AG09309 (cell line): ENCODE results near the gene IFI6.

Experiments used
- DNase-seq: peaks from one replicate; pipeline ENCODE4 v3.0.0-alpha.2; 2010; ENCODE audit warnings: low read depth
- H3K4me3 ChIP-seq: 2 replicates; pipeline ENCODE4 v1.5.1; 2011; ENCODE audit warnings: mild to moderate bottlenecking, low read depth, low read length, moderate library complexity; ENCODE audit not compliant: control insufficient read depth
- CTCF ChIP-seq: IDR thresholded peaks from 2 replicates; pipeline ENCODE4 v1.5.1; 2011; ENCODE audit warnings: mild to moderate bottlenecking, low read depth, low read length, inconsistent platforms; ENCODE audit not compliant: insufficient read depth, control insufficient read depth; ENCODE audit errors: missing control alignments

The IFI6 gene

DNA sequence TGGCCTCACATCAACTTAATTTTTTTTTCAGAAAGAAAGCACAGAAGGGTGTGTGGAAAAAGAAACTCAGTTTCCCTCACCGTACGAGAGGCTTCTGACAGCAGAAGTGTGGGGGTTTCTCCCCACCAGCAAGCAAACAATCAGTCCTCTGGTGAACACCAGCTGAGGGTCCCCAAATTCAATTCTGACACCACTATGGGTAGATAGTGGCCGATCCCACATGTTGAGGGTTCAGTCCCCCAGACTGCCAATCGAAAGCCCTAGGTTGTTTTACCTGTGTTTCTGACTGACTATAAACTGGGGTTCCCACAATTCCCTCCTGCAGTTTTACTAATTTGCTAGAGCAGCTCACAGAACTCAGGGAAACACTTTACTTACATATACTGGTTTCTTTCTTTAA is 2.1 kb downstream of the IFI6 start:
- H3K4me3 ChIP-seq: no peak overlapping the region
- TF ChIP-seq CTCF: no peak
- no peak for DNase-seq

GRCh38 chr1:27668808-27669723 is 2.9 kb downstream of the IFI6 start:
- no peak for DNase-seq
- peak; percentile 96 for TF ChIP-seq CTCF
- H3K4me3 ChIP-seq: peak overlapping the region; percentile 48

DNA sequence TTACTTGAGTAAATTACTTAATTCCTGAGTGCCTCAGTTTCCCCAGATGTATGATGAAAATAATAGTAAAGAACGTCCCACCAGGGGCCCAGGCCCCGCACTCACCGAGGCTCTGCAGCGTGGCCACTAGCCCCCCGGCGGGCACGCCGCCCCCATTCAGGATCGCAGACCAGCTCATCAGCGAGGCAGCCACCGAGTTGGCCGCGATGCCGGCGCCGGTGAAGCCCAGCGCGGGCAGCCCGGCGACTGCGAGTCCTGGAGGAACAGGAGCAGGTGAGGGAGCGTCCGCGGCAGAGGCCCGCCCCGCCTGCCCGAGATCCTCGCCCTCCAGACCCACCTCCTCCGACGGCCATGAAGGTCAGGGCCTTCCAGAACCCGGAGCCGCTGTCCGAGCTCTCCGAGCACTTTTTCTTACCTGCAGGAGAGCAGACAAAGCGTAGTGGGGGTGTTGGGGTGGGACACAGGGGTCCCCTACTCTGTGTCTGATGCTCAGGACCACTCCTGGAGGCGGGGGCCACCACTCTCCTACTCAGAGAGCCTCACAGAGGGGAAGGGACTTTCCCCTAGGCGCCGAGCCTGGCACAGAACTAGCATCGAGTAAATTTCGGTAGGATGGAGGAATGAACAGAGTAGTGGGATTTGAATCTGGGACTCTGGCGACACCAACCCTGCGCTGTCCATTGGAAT is 3.7 kb downstream of the IFI6 start:
- TF ChIP-seq CTCF: no peak
- no peak overlapping the region for H3K4me3 ChIP-seq
- no peak for DNase-seq

GRCh38 chr1:27666791-27667254 is 5.2 kb downstream of the IFI6 start:
- H3K4me3 ChIP-seq: no peak overlapping the region
- TF ChIP-seq CTCF: no peak
- DNase-seq: no peak

DNA sequence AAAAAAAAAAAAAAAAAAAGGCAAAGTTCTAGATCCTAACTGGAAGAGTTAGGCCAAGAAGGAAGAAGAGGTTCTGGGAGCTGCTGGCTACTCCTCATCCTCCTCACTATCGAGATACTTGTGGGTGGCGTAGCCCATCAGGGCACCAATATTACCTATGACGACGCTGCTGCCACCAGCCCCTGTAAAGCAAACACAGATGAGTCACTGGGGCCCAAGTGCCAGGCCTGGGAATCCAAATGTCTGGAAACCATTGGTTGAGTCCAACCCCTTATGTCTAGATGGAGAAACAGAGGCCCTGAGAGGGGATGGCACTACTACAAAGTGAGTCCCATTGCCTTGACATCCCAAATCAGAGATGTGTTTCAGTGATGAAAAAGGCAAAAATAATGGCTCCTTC is 5.7 kb downstream of the IFI6 start:
- no peak overlapping the region for H3K4me3 ChIP-seq
- TF ChIP-seq CTCF: no peak
- DNase-seq: no peak

DNA sequence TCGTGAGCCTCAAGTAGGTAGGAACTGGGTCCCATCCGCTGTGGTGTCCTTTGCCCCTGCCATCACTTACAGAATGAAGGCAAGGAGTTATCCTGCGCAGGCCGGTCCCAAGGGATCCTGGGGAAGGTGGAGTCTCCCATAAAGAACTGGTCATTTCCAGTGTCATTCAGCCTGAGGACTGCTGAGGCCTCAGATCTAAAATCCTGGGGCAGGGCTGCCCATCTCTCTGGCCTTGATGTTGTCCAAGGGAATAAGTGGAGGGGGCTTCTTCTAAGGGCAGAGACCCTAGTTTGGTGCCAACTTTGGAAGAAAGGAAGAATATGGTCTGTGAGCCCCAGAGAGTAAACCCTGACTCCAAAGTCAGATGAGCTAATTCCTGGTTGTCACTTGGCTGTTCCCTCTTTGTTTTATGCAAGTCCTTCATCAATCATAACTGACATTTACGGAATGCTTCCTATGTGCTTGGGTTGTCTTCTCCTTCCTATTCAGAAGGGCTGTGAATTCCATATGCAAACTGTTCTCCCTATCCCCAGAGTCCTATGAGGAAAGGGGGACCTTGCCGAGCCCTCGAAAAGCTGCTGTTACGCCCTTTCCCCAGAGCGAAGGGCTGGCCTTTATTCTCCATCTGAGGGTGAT is 6.9 kb downstream of the IFI6 start:
- DNase-seq: no peak
- no peak overlapping the region for H3K4me3 ChIP-seq
- no peak for TF ChIP-seq CTCF
